CD4-positive, CD25-positive, alpha-beta regulatory T cell (primary cell): ENCODE data around the gene PNLIP. TPM values are rescaled to one million over a fixed set of nuclear protein-coding genes. Genes with fewer than 3 reads are reported as not detected.

Source experiments
- ATAC-seq, 2 donors: fragments of 150-1000 bp; cut with Tn5 transposase; one replicate each; pipeline ENCODE4 v1.10.0; 2021; ENCODE audit warnings: low read depth in 2 of 2, moderate number of reproducible peaks in 2 of 2, moderate library complexity in 1 of 2
- DNase-seq, 3 donors: peaks; one replicate each; pipeline versions ENCODE4 v3.0.0 to v3.0.0-alpha.2; 2012 to 2022; ENCODE audit warnings: mixed read lengths in 1 of 3
- H3K27ac ChIP-seq: one replicate; pipeline ENCODE4 v1.7.0; 2013; ENCODE audit warnings: mild to moderate bottlenecking, low read length; ENCODE audit not compliant: insufficient read depth, poor library complexity, severe bottlenecking
- H3K27me3 ChIP-seq: one replicate; pipeline ENCODE4 v1.7.0; 2013; ENCODE audit warnings: low read length; ENCODE audit not compliant: control insufficient read depth, insufficient read depth
- H3K36me3 ChIP-seq: one replicate; pipeline ENCODE4 v1.7.0; 2013; ENCODE audit warnings: mild to moderate bottlenecking, low read length, moderate library complexity; ENCODE audit not compliant: control insufficient read depth, insufficient read depth
- H3K4me1 ChIP-seq: 2 replicates; pipeline ENCODE4 v1.7.0; 2013; ENCODE audit warnings: mild to moderate bottlenecking, low read length; ENCODE audit not compliant: insufficient read depth, control insufficient read depth, poor library complexity, severe bottlenecking
- H3K4me3 ChIP-seq: one replicate; pipeline ENCODE4 v1.7.0; 2013; ENCODE audit warnings: low read depth, mild to moderate bottlenecking, low read length, moderate library complexity
- H3K9me3 ChIP-seq, 2 experiments: 1 replicate in 1 of 2; 2 replicates in 1 of 2; pipeline ENCODE4 v1.7.0; 2013; ENCODE audit warnings: low read length in 2 of 2, mild to moderate bottlenecking in 1 of 2, moderate library complexity in 1 of 2; ENCODE audit not compliant: control insufficient read depth in 2 of 2
- H3K27ac Mint-ChIP-seq, 3 donors: one replicate each; pipeline ENCODE4 v1.8.0; 2020 to 2022; ENCODE audit warnings: mild to moderate bottlenecking in 3 of 3, mixed read lengths in 3 of 3, moderate library complexity in 2 of 3
- H3K27me3 Mint-ChIP-seq: one replicate; pipeline ENCODE4 v1.8.0; 2022; ENCODE audit warnings: mild to moderate bottlenecking, mixed read lengths
- H3K36me3 Mint-ChIP-seq: one replicate; pipeline ENCODE4 v1.8.0; 2020; ENCODE audit warnings: mixed read lengths
- H3K4me1 Mint-ChIP-seq, 4 donors: one replicate each; pipeline ENCODE4 v1.8.0; 2020 to 2022; ENCODE audit warnings: mixed read lengths in 4 of 4, mild to moderate bottlenecking in 1 of 4
- H3K4me3 Mint-ChIP-seq, 4 donors: one replicate each; pipeline ENCODE4 v1.8.0; 2020 to 2022; ENCODE audit warnings: mild to moderate bottlenecking in 4 of 4, mixed read lengths in 4 of 4, moderate library complexity in 3 of 4
- H3K9me3 Mint-ChIP-seq, 7 donors: one replicate each; pipeline ENCODE4 v1.8.0; 2020 to 2022; ENCODE audit warnings: mixed read lengths in 7 of 7, mild to moderate bottlenecking in 3 of 7, moderate library complexity in 2 of 7
- polyA plus RNA-seq, 4 donors: library from polyadenylated mRNA; unstranded; fragments of 300-500 nt; fragmentation: Illumina TruSeq; gene quantifications; one replicate each; pipeline ENCODE4 v1.2.3, GENCODE V29; 2021
- total RNA-seq: library from RNA; stranded (reverse); gene quantifications from one replicate; pipeline ENCODE4 v1.2.3, GENCODE V29; 2022

The PNLIP gene
- total and polyA plus RNA-seq, 5 donors from 2014 or later = not detected

DNA sequence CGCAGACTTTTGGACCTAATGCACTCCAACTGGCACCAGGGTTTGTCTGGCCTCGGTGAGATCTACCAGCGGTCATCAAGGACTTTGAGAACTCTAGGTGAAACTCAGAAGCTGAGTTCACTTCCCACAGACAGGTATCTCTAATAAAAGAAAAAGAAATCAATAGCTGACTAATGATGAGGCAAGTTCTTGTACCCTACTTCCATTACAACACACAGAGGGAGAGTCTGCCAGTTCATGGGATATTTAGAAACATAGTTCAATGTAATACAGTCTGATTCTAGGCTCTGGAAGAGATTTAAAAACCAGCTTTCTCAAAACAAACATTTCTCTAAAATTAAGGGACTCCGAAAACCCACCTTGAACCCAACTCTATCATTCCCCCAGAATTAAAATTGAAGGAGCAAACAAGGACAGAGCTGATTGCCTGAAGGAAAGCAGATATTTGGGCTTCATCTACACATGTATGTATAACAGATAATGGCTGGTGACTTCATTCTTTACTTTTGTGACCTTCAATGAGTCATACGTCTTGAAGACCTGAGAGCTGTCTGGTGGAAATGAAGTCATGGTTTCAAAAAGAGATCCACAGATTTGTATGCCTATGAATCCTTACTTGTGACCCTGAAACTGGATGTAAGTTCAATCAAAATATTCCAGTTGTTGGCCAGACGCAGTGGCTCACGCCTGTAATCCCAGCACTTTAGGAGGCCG, 42.3 kb downstream of the PNLIP start:
- no peaks in the 10 kb centered on the region for H3K36me3 Mint-ChIP-seq
- no peak for ATAC-seq
- no peaks in the 10 kb centered on the region for H3K9me3 ChIP-seq
- no peaks in the 10 kb centered on the region for H3K27me3 ChIP-seq
- no peak overlapping the region for H3K4me3 Mint-ChIP-seq
- H3K27ac ChIP-seq = no peak overlapping the region
- no peaks in the 10 kb centered on the region for H3K4me1 Mint-ChIP-seq
- H3K4me1 ChIP-seq = no peaks in the 10 kb centered on the region
- H3K27ac Mint-ChIP-seq = no peak overlapping the region
- H3K9me3 Mint-ChIP-seq = peaks cover 0 to 2% (median 0%) of the 10 kb centered on the region in 7 donors
- H3K27me3 Mint-ChIP-seq = no peaks in the 10 kb centered on the region
- DNase-seq = no peak
- H3K36me3 ChIP-seq = no peaks in the 10 kb centered on the region
- no peak overlapping the region for H3K4me3 ChIP-seq

DNA sequence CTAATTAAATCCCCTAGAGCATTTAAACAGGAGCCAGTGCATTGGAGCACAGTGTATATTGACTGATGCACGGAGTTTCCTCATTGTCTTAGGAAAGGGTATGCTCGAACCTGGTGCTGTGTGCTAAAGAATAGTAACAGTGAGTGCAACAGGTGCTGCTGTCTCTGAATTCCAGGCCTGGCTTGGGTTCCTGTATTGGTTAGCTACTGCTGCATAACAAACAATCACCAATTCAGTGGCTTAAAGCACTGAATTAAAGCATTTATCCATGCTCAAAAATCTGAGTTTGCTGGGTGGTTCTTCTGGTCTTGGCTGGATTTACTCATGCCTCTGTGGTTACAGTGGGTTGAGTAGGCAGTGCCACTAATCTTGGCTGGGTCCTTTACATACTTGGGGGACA, 43.3 kb downstream of the PNLIP start:
- Histone ChIP-seq H3K36me3 (no peaks in the 10 kb centered on the region), H3K27ac (no peak overlapping the region), H3K27me3 (no peaks in the 10 kb centered on the region), H3K9me3 (no peaks in the 10 kb centered on the region), H3K4me3 (no peak overlapping the region), H3K4me1 (no peaks in the 10 kb centered on the region)
- no peaks in the 10 kb centered on the region for H3K4me1 Mint-ChIP-seq
- DNase-seq = no peak
- H3K27me3 Mint-ChIP-seq = no peaks in the 10 kb centered on the region
- ATAC-seq = no peak
- H3K9me3 Mint-ChIP-seq = peaks cover 0 to 2% (median 0%) of the 10 kb centered on the region in 7 donors
- H3K4me3 Mint-ChIP-seq = no peak overlapping the region
- H3K27ac Mint-ChIP-seq = no peak overlapping the region
- no peaks in the 10 kb centered on the region for H3K36me3 Mint-ChIP-seq

DNA sequence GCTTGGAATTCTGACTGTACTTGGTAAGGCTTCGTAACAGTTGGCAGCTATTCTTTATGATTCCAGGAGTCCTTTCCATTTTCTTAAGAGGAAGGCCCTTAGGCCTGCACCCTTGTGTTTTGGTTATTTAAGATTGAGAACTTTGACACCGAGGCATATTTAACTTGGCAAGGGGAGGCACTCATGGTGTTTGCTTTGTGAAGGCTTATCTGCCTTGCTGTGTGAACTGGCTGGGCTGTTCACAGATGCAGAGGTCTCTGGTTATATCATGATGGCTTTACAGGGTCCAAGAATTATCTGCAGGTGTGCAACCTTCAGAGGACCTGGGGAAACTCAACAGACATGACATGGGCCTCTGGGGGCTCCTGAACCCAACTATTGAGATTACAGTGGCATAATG, 44.2 kb downstream of the PNLIP start:
- H3K27ac Mint-ChIP-seq = no peak overlapping the region
- H3K4me1 Mint-ChIP-seq = no peaks in the 10 kb centered on the region
- no peak for ATAC-seq

DNA sequence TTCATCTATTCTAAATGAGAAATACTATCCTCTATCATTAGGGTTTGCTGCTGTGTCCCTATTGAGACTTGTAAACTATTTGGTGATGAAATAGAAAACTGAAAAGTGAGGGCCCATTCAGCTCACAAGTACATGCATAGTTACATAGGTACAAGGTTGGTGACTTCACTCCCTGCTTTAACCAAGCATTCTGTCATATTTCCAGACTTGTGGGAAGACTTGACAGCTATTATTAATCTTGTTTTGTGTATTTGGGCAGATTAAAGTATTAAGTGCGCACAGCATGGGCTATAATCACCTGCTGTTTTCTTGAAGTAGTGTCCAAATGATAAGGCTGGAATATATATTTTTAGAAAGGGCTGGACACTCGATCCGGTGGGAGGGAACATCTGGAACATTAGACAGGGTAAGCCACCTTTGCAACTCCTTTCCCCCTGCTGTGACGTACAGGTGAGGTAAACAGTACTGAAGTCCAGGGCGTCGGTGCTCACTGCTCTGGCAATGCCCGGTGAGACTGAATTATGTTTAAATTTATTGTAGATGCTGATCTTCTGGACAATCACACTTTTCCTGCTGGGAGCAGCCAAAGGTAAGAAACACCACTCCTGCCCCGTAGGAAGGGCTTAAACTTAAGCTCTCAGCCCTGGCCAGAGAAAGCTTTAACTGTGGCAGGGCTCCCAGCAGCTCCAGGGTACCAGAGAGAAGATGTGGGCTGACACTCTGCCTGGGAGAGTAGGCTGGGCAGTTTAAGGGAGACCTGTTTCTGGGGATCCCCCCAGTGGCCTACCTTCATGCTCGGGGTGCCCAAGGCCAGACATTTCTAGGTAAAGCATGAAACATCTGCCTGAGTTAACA, 45.1 kb downstream of the PNLIP start, which contains the start of gene PNLIPRP1:
Gene PNLIPRP1 (plus strand): TSS at position 370 of the 855 bp plus-strand sequence. CDS start 171 bp downstream, at position 541.
- H3K4me1 ChIP-seq = no peaks in the 10 kb centered on the region
- H3K27ac ChIP-seq = no peak within 1 kb of the TSS
- Mint-ChIP-seq H3K27ac (no peak within 1 kb of the TSS), H3K4me3 (no peak within 1 kb of the TSS), H3K36me3 (no peaks in the 10 kb centered on the region), H3K9me3 (peaks cover 0 to 2% (median 0%) of the 10 kb centered on the region in 7 donors), H3K4me1 (no peaks in the 10 kb centered on the region), H3K27me3 (no peaks in the 10 kb centered on the region)
- no peaks in the 10 kb centered on the region for H3K9me3 ChIP-seq
- H3K36me3 ChIP-seq = no peaks in the 10 kb centered on the region
- ATAC-seq (no peak), DNase-seq (no peak)
- no peak within 1 kb of the TSS for H3K4me3 ChIP-seq
- no peaks in the 10 kb centered on the region for H3K27me3 ChIP-seq

More for the DNA sequence above, 44.2 kb downstream of the PNLIP start:
- no peaks in the 10 kb centered on the region for H3K4me1 ChIP-seq
- no peaks in the 10 kb centered on the region for H3K9me3 ChIP-seq
- no peaks in the 10 kb centered on the region for H3K27me3 ChIP-seq
- H3K27ac ChIP-seq = no peak overlapping the region
- H3K27me3 Mint-ChIP-seq = no peaks in the 10 kb centered on the region
- no peak for DNase-seq
- peaks cover 0 to 2% (median 0%) of the 10 kb centered on the region in 7 donors for H3K9me3 Mint-ChIP-seq
- H3K4me3 Mint-ChIP-seq = no peak overlapping the region
- no peaks in the 10 kb centered on the region for H3K36me3 ChIP-seq
- H3K36me3 Mint-ChIP-seq = no peaks in the 10 kb centered on the region
- no peak overlapping the region for H3K4me3 ChIP-seq

DNA sequence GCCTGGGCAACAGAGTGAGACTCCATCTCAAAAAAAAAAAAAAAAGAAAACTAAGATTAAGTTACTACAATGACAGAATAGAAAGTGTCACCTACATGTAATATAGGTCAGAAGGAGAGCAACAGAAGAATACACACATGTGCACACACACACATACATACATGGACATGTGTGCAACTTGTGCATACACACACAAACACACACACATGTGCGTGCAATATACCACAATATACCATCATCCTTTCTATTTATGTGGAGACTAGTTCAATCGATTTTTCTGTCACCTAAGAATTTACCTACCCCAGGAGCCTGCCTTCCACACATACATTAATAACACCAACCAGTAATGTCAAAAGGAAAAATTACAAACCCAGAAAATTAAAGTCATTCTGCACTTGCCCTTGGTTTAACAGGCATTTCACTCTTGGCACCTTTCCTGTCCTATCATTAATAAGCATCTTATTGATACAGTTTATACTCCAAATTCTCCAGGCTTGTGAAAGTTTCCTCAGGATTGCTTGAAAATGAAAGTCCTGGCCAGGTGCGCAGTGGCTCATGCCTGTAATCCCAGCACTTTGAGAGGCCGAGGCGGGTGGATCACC, 47.5 kb downstream of the PNLIP start:
- DNase-seq = no peak
- no peak overlapping the region for H3K27ac Mint-ChIP-seq
- Histone ChIP-seq H3K27me3 (no peaks in the 10 kb centered on the region), H3K4me1 (no peaks in the 10 kb centered on the region), H3K4me3 (no peak overlapping the region), H3K27ac (no peak overlapping the region), H3K36me3 (no peaks in the 10 kb centered on the region), H3K9me3 (no peaks in the 10 kb centered on the region)
- H3K36me3 Mint-ChIP-seq = no peaks in the 10 kb centered on the region
- no peaks in the 10 kb centered on the region for H3K4me1 Mint-ChIP-seq
- H3K4me3 Mint-ChIP-seq = no peak overlapping the region
- no peak for ATAC-seq
- no peaks in the 10 kb centered on the region for H3K27me3 Mint-ChIP-seq
- H3K9me3 Mint-ChIP-seq = peaks cover 0 to 1% (median 0%) of the 10 kb centered on the region in 7 donors

DNA sequence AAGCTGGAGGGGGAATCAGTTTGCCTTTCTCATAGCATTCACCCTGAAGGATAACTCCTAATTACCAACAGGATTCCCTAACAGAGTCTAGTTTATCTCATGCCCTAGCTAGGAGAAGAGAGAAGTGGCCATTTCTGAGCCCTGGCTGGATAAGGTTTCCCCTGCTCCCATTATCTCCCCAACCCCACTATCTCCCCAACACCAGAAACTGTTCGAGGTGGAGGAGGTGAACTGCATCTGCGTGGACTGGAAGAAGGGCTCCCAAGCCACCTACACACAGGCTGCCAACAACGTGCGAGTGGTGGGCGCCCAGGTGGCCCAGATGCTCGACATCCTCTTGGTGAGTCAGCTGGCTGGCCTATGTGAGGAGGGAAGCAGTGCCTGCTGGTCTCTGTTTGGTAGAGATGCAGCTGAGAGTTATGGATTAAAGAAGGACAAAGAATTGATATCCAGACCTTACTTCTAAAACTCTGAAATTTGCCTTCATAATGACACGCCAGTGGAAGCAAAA, 48.8 kb downstream of the PNLIP start:
- no peaks in the 10 kb centered on the region for H3K27me3 Mint-ChIP-seq

DNA sequence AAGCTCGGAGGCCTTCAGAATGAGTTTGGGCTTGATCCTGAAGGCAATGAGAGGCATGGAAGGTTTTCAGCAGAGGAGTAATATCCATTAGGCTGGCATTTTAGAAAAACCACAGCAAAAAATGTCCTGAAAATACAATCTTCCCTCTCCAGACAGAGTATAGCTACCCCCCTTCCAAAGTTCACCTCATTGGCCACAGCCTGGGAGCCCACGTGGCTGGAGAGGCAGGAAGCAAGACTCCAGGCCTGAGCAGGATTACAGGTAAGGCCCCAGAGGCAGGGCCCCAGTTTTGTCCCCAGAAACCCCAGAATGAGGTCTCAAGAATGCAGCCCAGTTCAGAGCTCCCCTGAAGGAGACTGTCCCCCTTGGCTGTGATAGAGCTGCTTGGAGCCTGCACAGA, 50.3 kb downstream of the PNLIP start:
- Mint-ChIP-seq H3K36me3 (no peaks in the 10 kb centered on the region), H3K27ac (no peak overlapping the region), H3K4me1 (no peaks in the 10 kb centered on the region), H3K4me3 (no peak overlapping the region), H3K27me3 (no peaks in the 10 kb centered on the region), H3K9me3 (peaks cover 0 to 1% (median 0%) of the 10 kb centered on the region in 7 donors)
- DNase-seq = no peak
- Histone ChIP-seq H3K4me3 (no peak overlapping the region), H3K4me1 (no peaks in the 10 kb centered on the region), H3K27ac (no peak overlapping the region), H3K9me3 (no peaks in the 10 kb centered on the region), H3K27me3 (no peaks in the 10 kb centered on the region), H3K36me3 (no peaks in the 10 kb centered on the region)
- ATAC-seq = no peak

More for the DNA sequence above, 48.8 kb downstream of the PNLIP start:
- no peaks in the 10 kb centered on the region for H3K27me3 ChIP-seq
- H3K4me1 ChIP-seq = no peaks in the 10 kb centered on the region
- Mint-ChIP-seq H3K4me3 (no peak overlapping the region), H3K9me3 (peaks cover 0 to 1% (median 0%) of the 10 kb centered on the region in 7 donors), H3K27ac (no peak overlapping the region), H3K4me1 (no peaks in the 10 kb centered on the region), H3K36me3 (no peaks in the 10 kb centered on the region)
- no peak overlapping the region for H3K4me3 ChIP-seq
- ATAC-seq (no peak), DNase-seq (no peak)
- no peaks in the 10 kb centered on the region for H3K36me3 ChIP-seq
- no peaks in the 10 kb centered on the region for H3K9me3 ChIP-seq
- no peak overlapping the region for H3K27ac ChIP-seq
